Endodermal cell (in vitro differentiated cells): ENCODE measurements around the gene GALE. TPM values are rescaled to one million over a fixed set of nuclear protein-coding genes. Genes with fewer than 3 reads are reported as not detected.
A peak's percentile ranks its signal among the peaks of the same experiment; 100 is the strongest.

Experiments
- DNase-seq: peaks from one replicate; pipeline ENCODE4 v3.0.0-alpha.2; 2017
- H3K27ac ChIP-seq: 2 replicates; pipeline ENCODE4 v1.5.1; 2013; ENCODE audit warnings: mild to moderate bottlenecking, low read depth, low read length, moderate library complexity
- H3K27me3 ChIP-seq: 2 replicates; pipeline ENCODE4 v1.6.1; 2013; ENCODE audit warnings: mild to moderate bottlenecking, low read length, moderate library complexity; ENCODE audit not compliant: insufficient read depth, control insufficient read depth, poor library complexity, severe bottlenecking
- H3K36me3 ChIP-seq: 2 replicates; pipeline ENCODE4 v1.7.0; 2013; ENCODE audit warnings: mild to moderate bottlenecking, low read length, moderate library complexity; ENCODE audit not compliant: control insufficient read depth, insufficient read depth
- H3K4me1 ChIP-seq: one replicate; pipeline ENCODE4 v1.7.0; 2013; ENCODE audit warnings: low read length; ENCODE audit not compliant: control insufficient read depth, insufficient read depth
- H3K4me3 ChIP-seq: 2 replicates; pipeline ENCODE4 v1.5.1; 2013; ENCODE audit warnings: mild to moderate bottlenecking, low read length, moderate library complexity
- H3K9ac ChIP-seq: 2 replicates; pipeline ENCODE4 v1.6.1; 2013; ENCODE audit warnings: mild to moderate bottlenecking, low read length, moderate library complexity; ENCODE audit not compliant: poor library complexity, severe bottlenecking; ENCODE audit errors: extremely low read depth
- H3K9me3 ChIP-seq: 2 replicates; pipeline ENCODE4 v1.6.1; 2013; ENCODE audit warnings: mild to moderate bottlenecking, low read length, moderate library complexity; ENCODE audit not compliant: control insufficient read depth
- H3K27ac Mint-ChIP-seq: 2 replicates; pipeline ENCODE4 v1.8.0; 2020; ENCODE audit warnings: mixed read lengths
- H3K27me3 Mint-ChIP-seq: 2 replicates; pipeline ENCODE4 v1.8.0; 2021; ENCODE audit warnings: mild to moderate bottlenecking, mixed read lengths; ENCODE audit not compliant: insufficient read depth
- H3K36me3 Mint-ChIP-seq: 2 replicates; pipeline ENCODE4 v1.8.0; 2020; ENCODE audit warnings: low read depth, mixed read lengths
- H3K4me1 Mint-ChIP-seq: 2 replicates; pipeline ENCODE4 v1.8.0; 2020; ENCODE audit warnings: mixed read lengths
- H3K4me3 Mint-ChIP-seq: 2 replicates; pipeline ENCODE4 v1.8.0; 2020; ENCODE audit warnings: mild to moderate bottlenecking, moderate library complexity, mixed read lengths
- H3K9me3 Mint-ChIP-seq: 2 replicates; pipeline ENCODE4 v1.8.0; 2020; ENCODE audit warnings: mild to moderate bottlenecking, mixed read lengths
- WGBS, 2 experiments: methylation state at CpG; one replicate each; pipeline versions ENCODE4 v1.1.5 to v1.1.7; 2013; ENCODE audit warnings: missing lambda C conversion rate in 2 of 2, mixed read lengths in 1 of 2; ENCODE audit not compliant: insufficient coverage in 1 of 2, insufficient read length in 1 of 2; 5-methylcytosine and 5-hydroxymethylcytosine counted together
- total RNA-seq, 2 donors: library from RNA; stranded (reverse); fragmentation: NEBNext Ultra II Directional in 1 of 2; extraction: Animal tissue kit (Norgen Biotek cat#: 25700) in 1 of 2; gene quantifications; 2 replicates in 1 of 2; 3 replicates in 1 of 2; pipeline ENCODE4 v1.2.1, GENCODE V29; 2021
- TF ChIP-seq, protein P1 (sequence below): fragments of 200-600 bp; sonication (generic); conservative IDR thresholded peaks from 2 replicates; pipeline ENCODE4 v1.5.0; 2021; ENCODE audit warnings: antibody characterized with exemption, mild to moderate bottlenecking

The GALE gene
- total RNA-seq, 2 donors from 2014 or later = 60.4 to 66.0 TPM

DNA sequence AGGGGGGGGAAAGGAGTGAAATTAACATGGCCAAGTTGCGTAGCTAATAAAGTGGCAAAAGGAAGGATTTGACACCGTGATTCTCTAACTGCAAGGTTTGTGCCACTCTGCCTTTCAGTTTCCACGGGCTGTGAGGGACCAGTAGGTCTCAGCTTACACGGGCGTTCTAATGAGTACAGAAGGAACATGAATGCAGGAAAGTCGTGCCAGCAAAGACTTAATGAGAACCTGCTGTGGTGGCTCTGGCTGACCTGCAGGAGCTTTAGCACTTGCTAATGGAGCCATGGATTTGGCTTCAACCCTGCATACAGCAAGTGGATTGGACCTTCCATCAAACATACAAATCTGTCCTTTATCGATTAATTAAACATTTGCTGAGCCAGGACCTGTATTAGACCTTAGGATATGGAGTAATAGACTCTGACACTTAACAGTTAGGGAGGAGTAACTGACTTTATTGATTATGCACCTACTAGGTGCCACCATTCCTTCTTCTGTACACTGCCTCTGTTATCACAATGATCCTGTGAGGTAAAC lies 37.4 kb downstream of the GALE start:
- Mint-ChIP-seq H3K9me3 (no peaks in the 10 kb centered on the region), H3K4me1 (no peaks in the 10 kb centered on the region), H3K4me3 (no peak overlapping the region), H3K27me3 (no peaks in the 10 kb centered on the region), H3K36me3 (peaks cover 56% of the 10 kb centered on the region), H3K27ac (peak overlapping the region; percentile 29)
- no peak for DNase-seq
- Histone ChIP-seq H3K9me3 (no peaks in the 10 kb centered on the region), H3K4me1 (no peaks in the 10 kb centered on the region), H3K27me3 (no peaks in the 10 kb centered on the region), H3K36me3 (peaks cover 58% of the 10 kb centered on the region), H3K4me3 (no peak overlapping the region), H3K9ac (no peak overlapping the region), H3K27ac (no peak overlapping the region)
- WGBS, 2 experiments = 90 to 93% methylated on average over 5 to 7 of the region's 7 CpGs
- TF ChIP-seq, protein P1, sequence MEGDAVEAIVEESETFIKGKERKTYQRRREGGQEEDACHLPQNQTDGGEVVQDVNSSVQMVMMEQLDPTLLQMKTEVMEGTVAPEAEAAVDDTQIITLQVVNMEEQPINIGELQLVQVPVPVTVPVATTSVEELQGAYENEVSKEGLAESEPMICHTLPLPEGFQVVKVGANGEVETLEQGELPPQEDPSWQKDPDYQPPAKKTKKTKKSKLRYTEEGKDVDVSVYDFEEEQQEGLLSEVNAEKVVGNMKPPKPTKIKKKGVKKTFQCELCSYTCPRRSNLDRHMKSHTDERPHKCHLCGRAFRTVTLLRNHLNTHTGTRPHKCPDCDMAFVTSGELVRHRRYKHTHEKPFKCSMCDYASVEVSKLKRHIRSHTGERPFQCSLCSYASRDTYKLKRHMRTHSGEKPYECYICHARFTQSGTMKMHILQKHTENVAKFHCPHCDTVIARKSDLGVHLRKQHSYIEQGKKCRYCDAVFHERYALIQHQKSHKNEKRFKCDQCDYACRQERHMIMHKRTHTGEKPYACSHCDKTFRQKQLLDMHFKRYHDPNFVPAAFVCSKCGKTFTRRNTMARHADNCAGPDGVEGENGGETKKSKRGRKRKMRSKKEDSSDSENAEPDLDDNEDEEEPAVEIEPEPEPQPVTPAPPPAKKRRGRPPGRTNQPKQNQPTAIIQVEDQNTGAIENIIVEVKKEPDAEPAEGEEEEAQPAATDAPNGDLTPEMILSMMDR = no peak

DNA sequence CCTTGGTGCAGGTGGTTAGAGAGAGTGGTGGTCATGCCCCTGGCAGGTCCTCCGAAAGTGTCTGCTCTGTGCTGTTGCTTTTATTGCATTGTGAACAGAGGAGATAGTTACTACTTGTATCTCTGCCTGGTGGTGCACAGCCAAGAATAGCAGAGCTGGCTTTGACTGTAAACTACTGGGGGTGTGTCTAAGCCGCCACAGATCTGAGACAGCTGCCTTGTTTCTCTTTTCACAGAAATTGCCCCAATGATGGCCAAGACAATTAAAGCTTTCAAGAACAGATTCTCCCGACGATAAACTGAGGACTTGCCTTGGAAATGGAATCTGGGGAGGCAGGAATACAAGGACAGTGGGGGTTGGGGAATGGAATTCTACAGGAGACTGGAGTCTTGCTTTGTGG lies 41.3 kb downstream of the GALE start:
- H3K9me3 Mint-ChIP-seq = no peaks in the 10 kb centered on the region
- 87 to 90% methylated on average over 2 to 4 of the region's 4 CpGs for WGBS, 2 experiments
- Histone ChIP-seq H3K9ac (no peak overlapping the region), H3K27me3 (no peaks in the 10 kb centered on the region), H3K9me3 (no peaks in the 10 kb centered on the region), H3K4me3 (no peak overlapping the region), H3K27ac (no peak overlapping the region), H3K36me3 (peaks cover 82% of the 10 kb centered on the region), H3K4me1 (no peaks in the 10 kb centered on the region)
- H3K4me3 Mint-ChIP-seq = no peak overlapping the region
- H3K27me3 Mint-ChIP-seq = no peaks in the 10 kb centered on the region
- DNase-seq = no peak
- peaks cover 78% of the 10 kb centered on the region for H3K36me3 Mint-ChIP-seq
- TF ChIP-seq, protein P1 = no peak
- H3K27ac Mint-ChIP-seq = no peak overlapping the region
- H3K4me1 Mint-ChIP-seq = no peaks in the 10 kb centered on the region

DNA sequence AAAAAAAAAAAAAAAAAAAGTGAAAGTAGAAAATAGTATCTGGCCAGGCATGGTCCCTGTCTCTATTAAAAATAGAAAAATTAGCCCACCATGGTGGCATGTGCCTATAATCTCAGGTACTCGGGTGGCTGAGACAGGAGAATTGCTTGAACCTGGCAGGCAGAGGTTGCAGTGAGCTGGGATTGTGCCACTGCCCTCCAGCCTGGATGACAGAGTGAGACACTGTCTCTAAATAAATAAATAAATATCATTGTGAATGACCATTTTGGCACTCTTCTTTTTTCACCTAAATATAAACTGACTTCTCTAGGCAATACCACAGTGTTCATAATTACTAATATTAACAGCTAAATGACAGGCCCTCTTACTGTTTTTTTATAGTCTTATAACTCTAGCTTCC lies 42.7 kb downstream of the GALE start:
- TF ChIP-seq, protein P1 = no peak
- Histone ChIP-seq H3K9ac (no peak overlapping the region), H3K27ac (no peak overlapping the region), H3K4me3 (no peak overlapping the region), H3K4me1 (no peaks in the 10 kb centered on the region), H3K9me3 (no peaks in the 10 kb centered on the region), H3K27me3 (no peaks in the 10 kb centered on the region), H3K36me3 (peaks cover 86% of the 10 kb centered on the region)
- Mint-ChIP-seq H3K27ac (no peak overlapping the region), H3K4me1 (no peaks in the 10 kb centered on the region), H3K9me3 (no peaks in the 10 kb centered on the region), H3K4me3 (no peak overlapping the region), H3K27me3 (no peaks in the 10 kb centered on the region), H3K36me3 (peaks cover 83% of the 10 kb centered on the region)
- 83 to 95% methylated on average over 1 of the region's 1 CpG for WGBS, 2 experiments
- DNase-seq = no peak
